ENCODE data around the gene DSCAML1.
"Not testable (repeated sequence)": the region's sequence is repeated elsewhere in the genome, so short reads cannot be mapped to it uniquely, and the experiment has no call there.

The DSCAML1 gene

GRCh38 chr11:117817368-117818040 is 20.5 kb upstream of the DSCAML1 start:
- DNase-seq, result peak; percentile 49 to 60

DNA sequence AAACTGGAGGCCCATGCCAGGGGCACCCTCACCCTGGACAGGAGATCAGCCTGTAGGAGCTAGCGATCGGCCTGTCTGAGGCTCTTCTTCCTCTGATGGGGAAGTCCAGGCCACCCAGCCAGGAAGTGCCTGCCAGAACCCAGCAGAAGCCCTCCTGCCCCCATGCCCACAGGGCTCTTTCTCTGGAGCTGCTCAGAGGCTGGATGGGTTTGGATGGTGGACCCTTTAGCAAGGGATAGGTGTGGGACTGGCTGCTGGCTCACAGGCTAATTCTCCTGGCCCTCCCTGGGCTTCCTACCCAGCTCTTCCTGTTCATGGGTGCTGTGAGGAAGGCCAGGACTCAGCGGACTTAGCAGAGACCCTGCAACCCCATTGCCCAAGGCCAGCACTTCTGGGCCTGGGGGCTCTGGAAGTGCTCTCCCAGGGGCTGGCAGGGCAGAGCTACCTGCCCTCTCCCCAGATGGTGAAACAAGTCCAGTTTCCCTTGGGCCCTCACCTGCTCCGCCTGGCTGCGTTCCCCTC is 19.9 kb upstream of the DSCAML1 start:
- DNase-seq, result no peak

GRCh38 chr11:117816151-117816741 is 19.2 kb upstream of the DSCAML1 start:
- DNase-seq, result no peak

DNA sequence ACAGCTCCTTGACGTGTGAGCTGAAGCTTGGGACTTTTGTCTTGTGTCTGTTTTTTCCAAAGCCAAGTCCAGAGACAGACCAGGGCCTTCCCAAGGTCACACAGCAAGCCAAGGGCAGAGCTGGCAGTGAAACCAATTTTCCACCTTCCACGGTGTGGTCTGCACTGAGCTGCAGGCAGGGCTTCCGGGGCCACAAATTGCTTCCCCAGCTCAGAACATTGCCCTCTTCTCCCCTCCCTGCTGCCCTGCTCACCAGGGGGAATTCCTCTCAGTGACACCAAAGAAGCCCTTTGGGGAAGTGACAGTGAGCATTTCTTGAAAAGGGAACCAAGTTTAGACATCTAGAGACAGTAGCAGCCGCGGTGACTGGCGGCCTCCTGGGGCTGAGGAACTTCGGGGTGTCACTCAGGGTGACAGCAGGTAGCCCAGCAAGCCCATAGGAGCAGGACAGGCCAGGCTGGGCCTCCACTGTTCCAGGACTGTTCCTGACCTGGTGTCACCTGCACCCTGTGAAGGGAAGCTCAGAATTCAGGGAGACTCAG is 18.3 kb upstream of the DSCAML1 start:
- DNase-seq, result no peak

DNA sequence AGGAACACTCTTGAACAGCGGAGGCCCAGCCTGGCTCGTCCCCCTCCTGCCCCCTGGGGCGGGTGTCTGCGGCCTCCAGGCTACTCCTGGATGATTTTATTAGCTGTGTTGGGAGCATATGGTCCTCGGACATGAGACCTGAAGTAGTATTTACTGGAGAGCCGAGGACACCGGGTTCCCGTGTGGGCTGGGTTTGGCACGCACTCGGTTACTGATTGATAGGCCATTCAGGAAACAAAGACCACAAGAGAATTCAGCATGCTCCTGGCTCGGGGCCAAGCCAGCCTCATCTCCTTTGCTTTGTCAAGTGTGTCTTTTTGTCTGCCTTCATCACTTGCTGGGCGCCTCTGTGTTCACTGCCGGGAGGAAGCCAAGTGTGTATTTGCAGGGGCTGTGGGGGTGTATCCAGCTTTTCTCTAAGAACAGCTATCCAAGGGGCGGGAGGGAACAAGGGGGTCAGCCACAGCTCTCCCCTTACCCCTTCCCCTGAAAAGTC is 17.8 kb upstream of the DSCAML1 start:
- peak in 1 of 2 experiments; percentile 28 for DNase-seq

GRCh38 chr11:117814204-117814765 is 17.3 kb upstream of the DSCAML1 start:
- DNase-seq, result no peak

- not testable (repeated sequence) for DNase-seq
Observed at GRCh38 chr11:117810056-117810451, 13.0 kb upstream of the DSCAML1 start.

DNA sequence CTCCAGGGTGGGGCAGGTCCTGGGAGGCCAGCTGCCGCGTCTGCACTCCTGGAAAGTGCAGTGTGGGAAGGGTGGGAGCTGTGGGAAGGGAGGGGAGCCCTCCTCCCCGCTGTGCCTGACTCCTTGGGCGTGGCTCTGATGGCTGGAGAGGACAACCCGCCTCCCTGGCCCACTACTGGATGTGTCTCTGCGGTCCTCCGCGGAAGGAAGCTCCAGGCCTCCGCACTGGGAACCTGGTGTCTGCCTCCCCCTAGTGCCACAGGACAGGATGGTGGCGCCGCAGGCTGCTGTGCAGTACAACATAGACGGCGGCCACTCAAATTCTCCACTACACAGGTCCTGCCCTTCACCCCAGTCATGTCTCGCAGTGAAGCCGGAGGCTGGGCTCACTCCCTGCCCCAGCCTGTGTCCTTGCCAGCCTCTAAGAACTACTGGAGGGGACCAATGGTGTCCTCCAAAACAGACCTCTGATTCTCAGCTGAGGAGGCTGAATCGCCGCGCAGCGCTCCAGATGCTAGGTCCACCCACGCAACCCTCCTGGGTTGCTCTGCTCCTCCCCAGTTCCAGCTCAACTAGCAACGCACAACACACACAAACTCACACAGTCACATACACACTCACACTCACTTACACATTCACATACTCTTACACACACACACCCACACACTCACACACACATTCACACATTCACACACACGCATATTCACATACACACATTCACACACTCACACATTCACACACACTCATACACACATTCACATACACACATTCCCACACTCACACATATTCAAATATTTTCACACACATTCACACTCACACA is 12.4 kb upstream of the DSCAML1 start:
- peak; percentile 83 to 88 for DNase-seq

DNA sequence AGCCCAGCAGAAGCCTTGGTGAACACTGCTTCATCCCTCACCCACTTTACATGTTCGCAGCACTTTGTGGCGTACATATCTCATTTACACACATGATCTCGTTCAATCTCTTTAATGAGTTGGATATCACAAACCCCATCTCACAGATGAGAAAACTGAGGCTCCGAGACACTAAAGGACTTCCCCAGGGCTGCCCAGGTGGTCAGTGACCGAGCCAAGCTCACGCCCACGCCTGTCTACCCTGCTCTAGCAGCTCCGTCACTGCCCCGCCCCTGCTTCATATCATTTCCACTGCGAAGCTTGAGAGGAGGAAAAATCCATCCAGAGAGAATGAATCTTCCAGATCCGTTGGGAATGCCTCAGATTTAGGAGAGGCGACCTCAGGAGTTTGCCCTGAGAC is 11.8 kb upstream of the DSCAML1 start:
- no peak for DNase-seq

- peak; percentile 21 to 40 for DNase-seq
Observed at GRCh38 chr11:117807482-117808327, 10.7 kb upstream of the DSCAML1 start.

- DNase-seq, result no peak
Observed at GRCh38 chr11:117806846-117807245, 9.8 kb upstream of the DSCAML1 start.

GRCh38 chr11:117805045-117805444 is 8.0 kb upstream of the DSCAML1 start:
- no peak for DNase-seq

- DNase-seq, result no peak
Observed at GRCh38 chr11:117803896-117804295, 6.9 kb upstream of the DSCAML1 start.

DNA sequence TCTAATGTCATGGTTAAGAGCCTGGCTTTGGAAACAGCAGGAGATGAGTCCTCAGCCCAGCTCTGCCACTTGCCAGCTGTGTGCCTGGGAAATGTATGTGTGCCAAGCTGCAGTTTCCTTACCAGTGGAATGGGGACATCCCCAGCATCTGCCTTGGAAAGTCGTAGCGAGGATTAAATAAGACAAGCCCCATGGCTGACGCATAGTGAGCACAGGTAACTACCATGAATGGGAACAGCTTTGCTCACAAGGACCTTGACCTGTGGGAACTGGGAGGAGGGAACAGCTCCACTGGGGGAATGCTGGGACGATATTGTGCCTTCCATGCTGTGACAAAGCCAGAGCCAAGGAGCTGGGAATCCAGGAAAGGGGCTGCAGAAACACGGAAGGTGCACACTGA is 2.6 kb upstream of the DSCAML1 start:
- DNase-seq, result no peak

GRCh38 chr11:117796456-117796871 is 552 bp downstream of the DSCAML1 start:
- DNase-seq, result no peak

DNA sequence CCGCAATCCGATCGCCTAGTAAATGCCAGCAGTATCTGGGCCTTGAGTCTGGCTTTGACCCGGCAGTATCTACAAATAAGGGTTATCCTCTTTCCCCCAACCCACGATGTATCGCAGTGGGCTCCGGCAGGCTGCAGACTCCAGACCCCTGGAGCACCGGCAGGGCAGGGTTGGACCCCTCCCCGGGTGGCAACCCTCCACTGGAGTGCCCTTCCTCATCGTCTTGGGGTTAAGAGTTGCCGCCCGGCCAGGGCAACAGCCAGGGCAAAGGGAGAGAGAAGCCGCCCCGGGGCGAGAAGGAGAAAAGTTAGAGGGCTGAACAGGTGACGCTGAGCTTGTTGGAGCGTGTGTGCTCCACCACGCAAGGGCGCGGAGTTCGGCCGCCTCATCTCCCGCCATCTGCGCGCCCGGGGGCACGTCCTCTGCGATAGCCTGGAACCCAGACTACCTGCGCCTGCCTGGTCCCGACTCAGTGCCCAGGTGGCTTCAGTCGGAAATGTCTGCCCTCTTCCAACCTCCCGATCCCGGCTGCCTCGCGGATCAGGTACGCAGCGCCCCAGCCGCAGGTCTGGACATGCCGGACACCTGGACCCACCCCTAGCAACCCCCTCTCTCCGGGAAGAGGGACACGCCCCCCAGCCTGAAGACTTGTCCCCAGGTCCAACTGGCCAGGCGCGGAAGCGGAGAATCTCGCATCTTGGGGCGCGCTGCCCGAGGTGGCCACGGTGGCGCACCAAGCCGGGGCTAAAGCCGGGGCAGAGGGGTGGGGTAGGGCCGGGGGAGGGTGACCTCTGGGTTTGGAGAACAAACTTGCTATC is 1.2 kb downstream of the DSCAML1 start:
- no peak for DNase-seq

DNA sequence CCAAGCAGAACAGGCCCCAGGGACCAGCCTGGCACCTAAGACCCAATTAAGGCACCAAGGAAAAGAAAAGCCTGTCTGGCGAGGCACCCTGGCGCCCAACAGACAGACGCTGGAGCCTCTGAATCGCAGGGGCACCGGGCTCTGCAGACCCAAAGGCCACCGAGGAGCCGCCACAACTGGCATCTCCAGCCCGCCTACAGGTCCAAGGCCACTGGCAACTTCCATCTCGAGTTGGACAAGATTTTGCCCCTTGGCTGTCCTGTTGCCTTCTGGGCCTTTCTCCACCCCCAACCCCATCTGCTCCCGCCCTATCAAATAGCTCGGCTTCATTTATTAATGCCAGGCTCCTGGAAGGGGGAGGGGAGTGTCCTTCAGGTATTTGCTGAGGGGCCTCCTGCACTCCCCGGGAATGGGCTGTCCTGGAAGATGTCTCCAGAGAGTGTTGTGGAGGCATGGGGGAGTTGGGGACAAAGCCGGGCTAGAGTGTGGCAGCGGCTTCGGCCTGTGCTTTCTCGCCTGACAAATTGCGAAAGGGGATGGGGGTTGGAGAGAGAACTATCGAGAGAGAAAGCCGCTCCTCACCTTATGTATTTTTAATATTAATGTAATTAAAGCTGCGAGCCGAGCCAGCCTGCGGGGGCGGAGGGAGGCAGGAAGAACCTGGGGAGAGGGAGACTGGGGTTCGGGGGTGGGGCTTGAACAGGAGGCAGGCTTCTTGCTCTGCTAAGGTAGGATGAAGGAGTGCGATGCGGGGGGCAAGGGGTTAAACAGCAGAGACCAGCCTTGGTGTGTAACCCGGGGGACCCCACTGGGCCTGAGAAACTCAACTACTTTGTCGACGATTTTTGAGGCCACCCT is 2.0 kb downstream of the DSCAML1 start:
- DNase-seq, result no peak

DNA sequence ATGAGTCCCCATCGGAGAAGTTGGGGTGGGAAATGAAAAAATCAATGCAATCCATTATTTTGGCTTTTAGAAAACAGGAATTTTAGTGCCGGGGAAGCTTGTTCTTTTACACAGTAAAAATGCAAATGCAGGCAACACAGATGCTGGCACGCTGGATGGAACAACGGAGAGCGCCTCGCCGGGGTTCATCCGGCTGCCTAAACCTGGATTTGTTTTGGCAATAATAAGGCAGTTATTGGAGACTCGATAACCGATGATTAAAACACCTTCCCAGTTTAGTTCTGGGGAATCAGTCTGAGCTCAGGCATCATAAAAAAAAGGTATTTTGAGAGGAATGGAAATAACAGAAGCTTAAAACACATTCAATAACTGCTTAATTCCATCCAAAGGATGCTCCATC is 2.9 kb downstream of the DSCAML1 start:
- DNase-seq, result no peak

DNA sequence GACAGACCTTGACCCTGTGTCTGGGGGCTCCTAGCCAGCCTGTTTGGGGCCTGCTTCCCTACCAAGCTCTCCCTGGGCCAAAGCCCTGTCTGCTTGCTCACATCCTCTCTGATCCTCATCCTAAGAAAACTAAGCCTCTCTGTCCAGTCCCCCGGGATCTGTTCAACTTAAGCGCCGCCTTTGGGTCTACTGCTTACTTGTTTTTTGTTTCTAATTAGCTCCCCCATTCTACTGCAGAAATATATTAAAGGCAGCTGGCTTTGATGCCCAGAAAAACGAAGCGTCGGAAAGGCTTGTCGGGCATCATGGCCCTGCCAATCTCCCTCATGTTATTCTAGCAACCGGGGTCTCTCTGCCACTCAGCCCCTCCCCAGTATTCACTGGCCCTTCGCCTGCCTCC is 3.4 kb downstream of the DSCAML1 start:
- DNase-seq, result no peak

DNA sequence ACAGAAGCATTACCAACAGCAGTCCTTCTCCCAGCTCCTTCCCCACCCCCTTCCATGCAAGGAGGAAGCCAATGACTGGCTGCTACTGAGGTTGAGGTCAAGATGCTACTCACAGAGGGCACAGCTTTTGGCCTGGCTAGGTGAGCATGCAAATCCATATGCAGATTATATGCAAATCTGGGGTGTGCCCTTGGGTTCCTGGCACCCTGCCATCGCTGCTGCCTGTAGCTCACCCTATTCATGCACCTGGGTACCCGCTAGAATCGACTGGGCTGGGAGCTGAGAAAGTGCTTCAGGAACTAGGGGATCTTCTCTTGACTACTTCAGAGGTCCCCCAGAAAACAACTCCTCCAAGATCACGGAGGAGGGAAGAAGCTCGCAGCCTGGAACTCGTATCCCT is 4.0 kb downstream of the DSCAML1 start:
- DNase-seq, result no peak
